GM12878 (cell line): Measurements from ENCODE around the gene GPR146. TPM values are rescaled to one million over a fixed set of nuclear protein-coding genes. Genes with fewer than 3 reads are reported as not detected.

ENCODE experiments used
- ATAC-seq: fragments of 200-7000 bp; cut with Tn5 transposase; 3 replicates; pipeline ENCODE4 v1.9.1; 2020; ENCODE audit warnings: mild to moderate bottlenecking, moderate library complexity
- BruUV-seq: library from RNA; stranded (reverse); fragments of 400-500 nt; replicated peaks from 2 replicates; lab custom pipeline; 2021; lab: Mats Ljungman, UMichigan
- CTCF ChIA-PET: fragments of 300-600 bp; sonication (Branson Sonifier 250); formaldehyde crosslinking; extraction: SDS; loops from one replicate; lab custom pipeline; 2021; ENCODE audit warnings: inconsistent platforms; lab: Yijun Ruan, JAX
- POLR2A ChIA-PET: fragments of 350-600 bp; formaldehyde crosslinking; extraction: SDS; loops from one replicate; lab custom pipeline; 2021; ENCODE audit warnings: inconsistent platforms; lab: Charles Lee
- RAD21 ChIA-PET: fragments of 300-600 bp; sonication (Branson Sonifier 250); formaldehyde crosslinking; loops from one replicate; lab custom pipeline; 2023; ENCODE audit warnings: antibody characterized with exemption; ENCODE audit not compliant: unreplicated experiment; lab: Charles Lee
- SMC1A ChIA-PET: fragments of 300-600 bp; sonication (Branson Sonifier 250); formaldehyde crosslinking; loops from one replicate; lab custom pipeline; 2023; ENCODE audit not compliant: unreplicated experiment, uncharacterized antibody; lab: Charles Lee
- DNase-seq: peaks from one replicate; pipeline ENCODE4 v3.0.0-alpha.2; 2011; ENCODE audit warnings: low read depth, low spot score
- FAIRE-seq: peaks from 3 replicates; lab custom pipeline; 2011; peaks lifted over from hg19 to GRCh38; lab: Jason Lieb, UNC
- H2AFZ ChIP-seq: 2 replicates; pipeline ENCODE4 v1.6.0; 2011; ENCODE audit warnings: low read depth, low read length, control low read depth; ENCODE audit not compliant: control insufficient read depth
- H3K27ac ChIP-seq: 2 replicates; pipeline ENCODE4 v1.5.1; 2011; ENCODE audit warnings: control low read depth; ENCODE audit not compliant: control insufficient read depth, insufficient read depth
- H3K27me3 ChIP-seq, 2 experiments: replicated peaks in 1 of 2; 2 replicates each; pipeline versions ENCODE4 v1.6.0 to v1.6.1; 2011; ENCODE audit warnings: low read length in 1 of 2; ENCODE audit not compliant: control insufficient read depth in 2 of 2, insufficient read depth in 2 of 2
- H3K36me3 ChIP-seq, 2 experiments: 2 replicates each; pipeline ENCODE4 v1.5.1; 2011; ENCODE audit warnings: low read length in 1 of 2; ENCODE audit not compliant: control insufficient read depth in 2 of 2, insufficient read depth in 2 of 2
- H3K4me1 ChIP-seq: 2 replicates; pipeline ENCODE4 v1.6.1; 2011; ENCODE audit warnings: mild to moderate bottlenecking, low read length, moderate library complexity, mixed read lengths; ENCODE audit not compliant: control insufficient read depth, insufficient read depth
- H3K4me2 ChIP-seq: 2 replicates; pipeline ENCODE4 v1.6.0; 2011; ENCODE audit warnings: control low read depth; ENCODE audit not compliant: control insufficient read depth, insufficient read depth
- H3K4me3 ChIP-seq: fragments of 200-600 bp; sonication (generic); 2 replicates; pipeline ENCODE4 v1.5.1; 2016
- H3K79me2 ChIP-seq: 2 replicates; pipeline ENCODE4 v1.6.0; 2011; ENCODE audit warnings: low read length; ENCODE audit not compliant: control insufficient read depth, insufficient read depth
- H3K9ac ChIP-seq: 2 replicates; pipeline ENCODE4 v1.8.0; 2011; ENCODE audit warnings: low read length, control low read depth, mixed read lengths; ENCODE audit not compliant: control insufficient read depth, insufficient read depth
- H3K9me3 ChIP-seq: replicated peaks from 3 replicates; pipeline ENCODE4 v1.5.1; 2011; ENCODE audit warnings: mild to moderate bottlenecking, low read length; ENCODE audit not compliant: control insufficient read depth, insufficient read depth
- H4K20me1 ChIP-seq: 2 replicates; pipeline ENCODE4 v1.6.0; 2011; ENCODE audit not compliant: control insufficient read depth, insufficient read depth
- BCL11A ChIP-seq: IDR thresholded peaks from 2 replicates; pipeline ENCODE4 v1.6.1; 2011; ENCODE audit warnings: low read depth, low read length
- CBFB ChIP-seq: IDR thresholded peaks from 2 replicates; pipeline ENCODE4 v1.6.1; 2016; ENCODE audit warnings: antibody characterized with exemption, low read depth
- EP300 ChIP-seq, 2 experiments: fragments of 150-350 bp in 1 of 2; IDR thresholded peaks; 2 replicates each; pipeline ENCODE4 v1.6.1; 2011 to 2012; ENCODE audit warnings: low read depth in 2 of 2, low read length in 2 of 2, borderline replicate concordance in 1 of 2, improper control_type of control experiment in 1 of 2, inconsistent platforms in 1 of 2; ENCODE audit not compliant: control insufficient read depth in 1 of 2
- FOXK2 ChIP-seq: fragments of 450-650 bp; IDR thresholded peaks from 2 replicates; pipeline ENCODE4 v1.6.1; 2017; ENCODE audit warnings: mild to moderate bottlenecking, moderate library complexity
- IKZF2 ChIP-seq, 2 experiments: fragments of 450-650 bp; IDR thresholded peaks; 2 replicates each; pipeline ENCODE4 v1.6.1; 2017; ENCODE audit warnings: mild to moderate bottlenecking in 2 of 2, moderate library complexity in 2 of 2
- IRF4 ChIP-seq: IDR thresholded peaks from 2 replicates; pipeline ENCODE4 v1.6.1; 2011; ENCODE audit warnings: low read depth, low read length
- NR2C1 ChIP-seq: fragments of 450-650 bp; IDR thresholded peaks from 2 replicates; pipeline ENCODE4 v1.6.1; 2017; ENCODE audit warnings: antibody characterized with exemption, mild to moderate bottlenecking, moderate library complexity
- RFX5 ChIP-seq: IDR thresholded peaks from 2 replicates; pipeline ENCODE4 v1.6.1; 2011; ENCODE audit warnings: low read depth, low read length, improper control_type of control experiment
- SMARCA5 ChIP-seq: fragments of 450-650 bp; IDR thresholded peaks from 2 replicates; pipeline ENCODE4 v1.6.1; 2017; ENCODE audit warnings: mild to moderate bottlenecking
- SPI1 ChIP-seq: IDR thresholded peaks from 2 replicates; pipeline ENCODE4 v1.6.1; 2011; ENCODE audit warnings: low read depth, mild to moderate bottlenecking, low read length, moderate library complexity, borderline replicate concordance; ENCODE audit not compliant: insufficient read depth
- SREBF2 ChIP-seq: IDR thresholded peaks from 2 replicates; pipeline ENCODE4 v1.6.1; 2012; ENCODE audit warnings: mild to moderate bottlenecking, low read length
- WGBS: methylation state at CpG from one replicate; pipeline ENCODE4 v1.1.6; 2016; ENCODE audit warnings: low lambda C conversion rate; ENCODE audit not compliant: insufficient replicate concordance, insufficient coverage; ENCODE audit errors: missing lambda C conversion rate; 5-methylcytosine and 5-hydroxymethylcytosine counted together
- in situ Hi-C: fragments of 300-500 bp; cut with MboI; formaldehyde crosslinking; loops from 9 replicates; pipeline ENCODE4 v1.14.3; 2018; ENCODE audit warnings: mixed read lengths
- intact Hi-C: fragments of 100-400 bp; cut with micrococcal nuclease; formaldehyde crosslinking; loops from one replicate; pipeline ENCODE4 v1.14.2; 2022; ENCODE audit not compliant: unreplicated experiment
- polyA plus RNA-seq, 11 experiments: library from polyadenylated mRNA; depleted of rRNA in 4 of 11; unstranded in 6 of 11; stranded (reverse) in 5 of 11; fragments of >200 nt; fragmentation: Nextera tagmentation in 4 of 11; fragmentation: Illumina TruSeq in 1 of 11; extraction: Ambion mirVana in 4 of 11; extraction: Trizol in 1 of 11; gene quantifications; 1 replicate in 1 of 11; 2 replicates in 10 of 11; pipeline versions ENCODE4 v1.2.1 to v1.2.3, GENCODE V29; 2011 to 2016; ENCODE audit warnings: inconsistent platforms in 2 of 11, missing spikeins in 2 of 11, low read depth in 1 of 11
- total RNA-seq, 4 experiments: library from RNA; depleted of rRNA in 3 of 4; stranded (reverse); fragments of >200 nt in 3 of 4; fragmentation: Illumina TruSeq in 1 of 4; extraction: Trizol in 1 of 4; gene quantifications; 2 replicates each; pipeline versions ENCODE4 v1.2.1 to v1.2.3, GENCODE V29; 2013 to 2021
- TF ChIP-seq, protein P1 (sequence below), 3 experiments: IDR thresholded peaks in 2 of 3; conservative IDR thresholded peaks in 1 of 3; 2 replicates each; pipeline ENCODE4 v1.5.1; 2011; ENCODE audit warnings: low read depth in 3 of 3, low read length in 3 of 3, mild to moderate bottlenecking in 3 of 3, control low read depth in 2 of 3, moderate library complexity in 2 of 3, inconsistent platforms in 1 of 3, mixed read lengths in 1 of 3; ENCODE audit not compliant: control insufficient read depth in 2 of 3, insufficient read depth in 1 of 3; ENCODE audit errors: extremely low read depth in 1 of 3
- TF ChIP-seq, protein P2 (sequence below): IDR thresholded peaks from 2 replicates; pipeline ENCODE4 v1.6.1; 2012; ENCODE audit warnings: low read length, inconsistent platforms
- TF ChIP-seq, protein P3 (sequence below): fragments of 450-650 bp; IDR thresholded peaks from 2 replicates; pipeline ENCODE4 v1.6.1; 2017; ENCODE audit warnings: low read depth, mild to moderate bottlenecking, moderate library complexity
- TF ChIP-seq, protein P4 (sequence below): fragments of 450-650 bp; formaldehyde crosslinking; IDR thresholded peaks from 2 replicates; pipeline ENCODE4 v1.4.0; 2020; ENCODE audit warnings: mild to moderate bottlenecking, moderate library complexity

GPR146 gene
- total and polyA plus RNA-seq, 10 of the 15 experiments (the other 5 are each of a cell fraction or from before 2014, with no cell fraction given), result 0.19 to 12.0 (median 0.54) TPM; not detected in 2

DNA sequence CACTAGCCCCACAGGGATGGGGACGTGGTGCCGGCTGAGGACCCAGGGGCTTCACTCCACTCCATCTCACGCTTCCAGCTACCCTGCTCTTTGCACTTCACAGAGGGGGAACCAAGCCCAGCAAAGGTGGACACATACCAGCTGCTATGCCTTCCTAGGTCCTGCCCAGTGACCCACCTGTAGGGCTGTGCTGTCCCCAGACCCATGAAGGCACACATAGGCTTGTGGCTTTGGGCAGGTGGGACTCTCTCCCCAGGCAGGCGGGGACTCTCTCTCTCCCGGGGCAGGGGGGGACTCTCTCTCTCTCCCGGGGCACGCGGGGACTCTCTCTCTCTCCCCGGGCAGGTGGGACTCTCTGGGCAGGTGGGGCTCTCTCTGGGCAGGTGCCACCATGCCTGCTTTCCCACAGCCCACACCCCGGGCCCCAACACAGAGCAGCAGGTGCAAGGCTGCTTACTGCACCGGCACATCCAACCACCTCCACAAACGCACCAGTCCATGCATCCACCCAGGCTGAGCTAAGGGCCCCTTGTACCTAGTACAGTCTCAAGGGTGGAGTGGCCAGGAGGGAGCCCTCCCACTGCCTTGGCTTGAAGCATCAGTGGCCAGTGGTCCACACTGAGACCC lies 13.8 kb upstream of the GPR146 start:
- Histone ChIP-seq H4K20me1 (no peaks in the 10 kb centered on the region), H3K27me3 (no peaks in the 10 kb centered on the region), H3K9me3 (no peaks in the 10 kb centered on the region; the same call in 2 of the 3 replicates), H3K9ac (no peak overlapping the region), H3K4me2 (no peak overlapping the region), H3K79me2 (peaks cover 40% of the 10 kb centered on the region), H2AFZ (no peak overlapping the region), H3K4me1 (peaks cover 17% of the 10 kb centered on the region), H3K4me3 (no peak overlapping the region), H3K36me3 (peaks cover 0 to 2% of the 10 kb centered on the region in 2 experiments; a peak in 2 of 4 replicates), H3K27ac (no peak overlapping the region)
- in situ Hi-C loops (no loop called here), intact Hi-C loops (no loop called here)
- BruUV-seq, result no TSS peak
- ATAC-seq, result no peak
- 56% methylated on average over 9 of the region's 12 CpGs for WGBS
- ChIA-PET CTCF (no interaction called here), POLR2A (interaction anchor here (1.1 kb wide), 1 partner anchor 13 kb away, joined by 3 read pairs; no protein-coding TSS in a partner anchor), RAD21 (interaction anchor here (1.0 kb wide), 1 partner anchor 35 kb away, joined by 3 read pairs; no protein-coding TSS in a partner anchor), SMC1A (interaction anchor here (1.3 to 1.4 kb wide), 2 partner anchors 13 to 35 kb away, joined by 3 to 4 read pairs; no protein-coding TSS in a partner anchor)
- DNase-seq, result no peak
- FAIRE-seq, result no peak
- TF ChIP-seq, protein P1, sequence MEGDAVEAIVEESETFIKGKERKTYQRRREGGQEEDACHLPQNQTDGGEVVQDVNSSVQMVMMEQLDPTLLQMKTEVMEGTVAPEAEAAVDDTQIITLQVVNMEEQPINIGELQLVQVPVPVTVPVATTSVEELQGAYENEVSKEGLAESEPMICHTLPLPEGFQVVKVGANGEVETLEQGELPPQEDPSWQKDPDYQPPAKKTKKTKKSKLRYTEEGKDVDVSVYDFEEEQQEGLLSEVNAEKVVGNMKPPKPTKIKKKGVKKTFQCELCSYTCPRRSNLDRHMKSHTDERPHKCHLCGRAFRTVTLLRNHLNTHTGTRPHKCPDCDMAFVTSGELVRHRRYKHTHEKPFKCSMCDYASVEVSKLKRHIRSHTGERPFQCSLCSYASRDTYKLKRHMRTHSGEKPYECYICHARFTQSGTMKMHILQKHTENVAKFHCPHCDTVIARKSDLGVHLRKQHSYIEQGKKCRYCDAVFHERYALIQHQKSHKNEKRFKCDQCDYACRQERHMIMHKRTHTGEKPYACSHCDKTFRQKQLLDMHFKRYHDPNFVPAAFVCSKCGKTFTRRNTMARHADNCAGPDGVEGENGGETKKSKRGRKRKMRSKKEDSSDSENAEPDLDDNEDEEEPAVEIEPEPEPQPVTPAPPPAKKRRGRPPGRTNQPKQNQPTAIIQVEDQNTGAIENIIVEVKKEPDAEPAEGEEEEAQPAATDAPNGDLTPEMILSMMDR (IDR thresholded peaks at IDR 0.05 in 2 of 3, conservative IDR thresholded peaks at IDR 0.05 in 1 of 3; ENCODE audit: control insufficient read depth in 2 of 3, extremely low read depth in 1 of 3, insufficient read depth in 1 of 3, low read depth in 3 of 3, low read length in 3 of 3), result no peak
- no peak for TF ChIP-seq FOXK2
- TF ChIP-seq, protein P2, sequence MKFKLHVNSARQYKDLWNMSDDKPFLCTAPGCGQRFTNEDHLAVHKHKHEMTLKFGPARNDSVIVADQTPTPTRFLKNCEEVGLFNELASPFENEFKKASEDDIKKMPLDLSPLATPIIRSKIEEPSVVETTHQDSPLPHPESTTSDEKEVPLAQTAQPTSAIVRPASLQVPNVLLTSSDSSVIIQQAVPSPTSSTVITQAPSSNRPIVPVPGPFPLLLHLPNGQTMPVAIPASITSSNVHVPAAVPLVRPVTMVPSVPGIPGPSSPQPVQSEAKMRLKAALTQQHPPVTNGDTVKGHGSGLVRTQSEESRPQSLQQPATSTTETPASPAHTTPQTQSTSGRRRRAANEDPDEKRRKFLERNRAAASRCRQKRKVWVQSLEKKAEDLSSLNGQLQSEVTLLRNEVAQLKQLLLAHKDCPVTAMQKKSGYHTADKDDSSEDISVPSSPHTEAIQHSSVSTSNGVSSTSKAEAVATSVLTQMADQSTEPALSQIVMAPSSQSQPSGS, result no peak
- TF ChIP-seq SMARCA5, result no peak
- TF ChIP-seq EP300 (IDR thresholded peaks at IDR 0.05; ENCODE audit: borderline replicate concordance in 1 of 2, control insufficient read depth in 1 of 2, low read depth in 2 of 2, low read length in 2 of 2), result no peak
- TF ChIP-seq IKZF2 (IDR thresholded peaks at IDR 0.05), result no peak
- no peak for TF ChIP-seq SPI1
- TF ChIP-seq, protein P3, sequence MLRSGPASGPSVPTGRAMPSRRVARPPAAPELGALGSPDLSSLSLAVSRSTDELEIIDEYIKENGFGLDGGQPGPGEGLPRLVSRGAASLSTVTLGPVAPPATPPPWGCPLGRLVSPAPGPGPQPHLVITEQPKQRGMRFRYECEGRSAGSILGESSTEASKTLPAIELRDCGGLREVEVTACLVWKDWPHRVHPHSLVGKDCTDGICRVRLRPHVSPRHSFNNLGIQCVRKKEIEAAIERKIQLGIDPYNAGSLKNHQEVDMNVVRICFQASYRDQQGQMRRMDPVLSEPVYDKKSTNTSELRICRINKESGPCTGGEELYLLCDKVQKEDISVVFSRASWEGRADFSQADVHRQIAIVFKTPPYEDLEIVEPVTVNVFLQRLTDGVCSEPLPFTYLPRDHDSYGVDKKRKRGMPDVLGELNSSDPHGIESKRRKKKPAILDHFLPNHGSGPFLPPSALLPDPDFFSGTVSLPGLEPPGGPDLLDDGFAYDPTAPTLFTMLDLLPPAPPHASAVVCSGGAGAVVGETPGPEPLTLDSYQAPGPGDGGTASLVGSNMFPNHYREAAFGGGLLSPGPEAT, result no peak
- no peak for TF ChIP-seq SREBF2
- TF ChIP-seq, protein P4, sequence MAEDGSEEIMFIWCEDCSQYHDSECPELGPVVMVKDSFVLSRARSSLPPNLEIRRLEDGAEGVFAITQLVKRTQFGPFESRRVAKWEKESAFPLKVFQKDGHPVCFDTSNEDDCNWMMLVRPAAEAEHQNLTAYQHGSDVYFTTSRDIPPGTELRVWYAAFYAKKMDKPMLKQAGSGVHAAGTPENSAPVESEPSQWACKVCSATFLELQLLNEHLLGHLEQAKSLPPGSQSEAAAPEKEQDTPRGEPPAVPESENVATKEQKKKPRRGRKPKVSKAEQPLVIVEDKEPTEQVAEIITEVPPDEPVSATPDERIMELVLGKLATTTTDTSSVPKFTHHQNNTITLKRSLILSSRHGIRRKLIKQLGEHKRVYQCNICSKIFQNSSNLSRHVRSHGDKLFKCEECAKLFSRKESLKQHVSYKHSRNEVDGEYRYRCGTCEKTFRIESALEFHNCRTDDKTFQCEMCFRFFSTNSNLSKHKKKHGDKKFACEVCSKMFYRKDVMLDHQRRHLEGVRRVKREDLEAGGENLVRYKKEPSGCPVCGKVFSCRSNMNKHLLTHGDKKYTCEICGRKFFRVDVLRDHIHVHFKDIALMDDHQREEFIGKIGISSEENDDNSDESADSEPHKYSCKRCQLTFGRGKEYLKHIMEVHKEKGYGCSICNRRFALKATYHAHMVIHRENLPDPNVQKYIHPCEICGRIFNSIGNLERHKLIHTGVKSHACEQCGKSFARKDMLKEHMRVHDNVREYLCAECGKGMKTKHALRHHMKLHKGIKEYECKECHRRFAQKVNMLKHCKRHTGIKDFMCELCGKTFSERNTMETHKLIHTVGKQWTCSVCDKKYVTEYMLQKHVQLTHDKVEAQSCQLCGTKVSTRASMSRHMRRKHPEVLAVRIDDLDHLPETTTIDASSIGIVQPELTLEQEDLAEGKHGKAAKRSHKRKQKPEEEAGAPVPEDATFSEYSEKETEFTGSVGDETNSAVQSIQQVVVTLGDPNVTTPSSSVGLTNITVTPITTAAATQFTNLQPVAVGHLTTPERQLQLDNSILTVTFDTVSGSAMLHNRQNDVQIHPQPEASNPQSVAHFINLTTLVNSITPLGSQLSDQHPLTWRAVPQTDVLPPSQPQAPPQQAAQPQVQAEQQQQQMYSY (CRISPR knock-in tag), result no peak
- TF ChIP-seq BCL11A, result no peak
- no peak for TF ChIP-seq CBFB
- no peak for TF ChIP-seq RFX5
- TF ChIP-seq IRF4, result no peak
- no peak for TF ChIP-seq NR2C1
